SK-N-SH (cell line): ENCODE data around the gene C5orf58. TPM values are rescaled to one million over a fixed set of nuclear protein-coding genes. Genes with fewer than 3 reads are reported as not detected.

Experiments
- CTCF ChIA-PET: fragments of 300-600, 350-600 bp; formaldehyde crosslinking; extraction: SDS; loops from one replicate; lab custom pipeline; 2021; lab: Yijun Ruan, JAX
- POLR2A ChIA-PET: fragments of 350-600 bp; sonication (Branson Sonifier 250); formaldehyde crosslinking; extraction: SDS; loops from one replicate; lab custom pipeline; 2020; ENCODE audit warnings: antibody characterized with exemption, inconsistent platforms; lab: Yijun Ruan, JAX
- DNase-seq: peaks from one replicate; pipeline ENCODE4 v3.0.0; 2012
- H2AFZ ChIP-seq: fragments of 200-600 bp; sonication (generic); 2 replicates; pipeline ENCODE4 v1.8.1; 2016; ENCODE audit warnings: antibody characterized with exemption, mild to moderate bottlenecking, low read depth
- H3F3A ChIP-seq: fragments of 200-600 bp; sonication (generic); replicated peaks from 2 replicates; pipeline ENCODE3; 2016; ENCODE audit warnings: antibody characterized with exemption, mild to moderate bottlenecking; ENCODE audit not compliant: insufficient read depth
- H3K27ac ChIP-seq, 2 experiments: fragments of 200-500 bp in 1 of 2; fragments of 200-600 bp in 1 of 2; sonication (Bioruptor generic) in 1 of 2; sonication (generic), shearing (Covaris generic) in 1 of 2; 2 replicates each; pipeline versions ENCODE4 v1.5.1 to v1.6.1; 2014 to 2016; ENCODE audit warnings: low read depth in 2 of 2, inconsistent platforms in 1 of 2, low read length in 1 of 2, mild to moderate bottlenecking in 1 of 2, mixed read lengths in 1 of 2
- H3K27me3 ChIP-seq: fragments of 200-600 bp; sonication (generic), shearing (Covaris generic); 2 replicates; pipeline ENCODE4 v1.6.1; 2016; ENCODE audit warnings: mixed run types; ENCODE audit not compliant: insufficient read depth
- H3K36me3 ChIP-seq, 2 experiments: fragments of 200-500 bp in 1 of 2; fragments of 200-600 bp in 1 of 2; sonication (Bioruptor generic) in 1 of 2; sonication (generic) in 1 of 2; replicated peaks in 1 of 2; 2 replicates each; pipeline versions ENCODE3 to v1.5.1; 2014 to 2016; ENCODE audit warnings: low read length in 1 of 2, mild to moderate bottlenecking in 1 of 2; ENCODE audit not compliant: insufficient read depth in 2 of 2, control insufficient read depth in 1 of 2
- H3K4me1 ChIP-seq, 2 experiments: fragments of 200-500 bp in 1 of 2; fragments of 200-600 bp in 1 of 2; sonication (Bioruptor generic) in 1 of 2; sonication (generic), shearing (Covaris generic) in 1 of 2; 2 replicates each; pipeline versions ENCODE4 v1.5.1 to v1.6.1; 2014 to 2016; ENCODE audit warnings: low read depth in 1 of 2, low read length in 1 of 2, mixed run types in 1 of 2; ENCODE audit not compliant: insufficient read depth in 2 of 2, control insufficient read depth in 1 of 2
- H3K4me2 ChIP-seq: fragments of 200-600 bp; sonication (generic), shearing (Covaris generic); 2 replicates; pipeline ENCODE4 v1.6.1; 2017; ENCODE audit warnings: mixed run types
- H3K4me3 ChIP-seq, 2 experiments: fragments of 200-500 bp in 1 of 2; fragments of 200-600 bp in 1 of 2; sonication (Bioruptor generic) in 1 of 2; sonication (generic), shearing (Covaris generic) in 1 of 2; 2 replicates each; pipeline versions ENCODE4 v1.5.1 to v1.8.1; 2014 to 2016; ENCODE audit warnings: low read depth in 2 of 2, inconsistent platforms in 1 of 2, low read length in 1 of 2, mild to moderate bottlenecking in 1 of 2, mixed read lengths in 1 of 2, moderate library complexity in 1 of 2
- H3K79me2 ChIP-seq: fragments of 200-600 bp; sonication (generic); 2 replicates; pipeline ENCODE4 v1.8.1; 2017; ENCODE audit warnings: mild to moderate bottlenecking; ENCODE audit not compliant: insufficient read depth
- H3K9ac ChIP-seq: fragments of 200-600 bp; sonication (generic); 2 replicates; pipeline ENCODE4 v1.6.1; 2017; ENCODE audit warnings: mixed run types
- H3K9me2 ChIP-seq: fragments of 200-600 bp; sonication (generic); 2 replicates; pipeline ENCODE4 v1.6.1; 2017; ENCODE audit warnings: mixed run types
- H3K9me3 ChIP-seq: fragments of 200-600 bp; sonication (generic); 2 replicates; pipeline ENCODE4 v1.6.1; 2017; ENCODE audit warnings: mixed run types, mild to moderate bottlenecking, moderate library complexity
- H4K20me1 ChIP-seq: fragments of 200-600 bp; sonication (generic); 2 replicates; pipeline ENCODE4 v1.6.1; 2017; ENCODE audit warnings: mild to moderate bottlenecking, mixed run types; ENCODE audit not compliant: insufficient read depth
- EP300 ChIP-seq, 2 experiments: IDR thresholded peaks; 2 replicates each; pipeline versions ENCODE4 v1.4.0 to v1.6.1; 2012; ENCODE audit warnings: borderline replicate concordance in 1 of 2, low read depth in 1 of 2, low read length in 1 of 2
- FOXM1 ChIP-seq: IDR thresholded peaks from 2 replicates; pipeline ENCODE4 v1.4.0; 2012; ENCODE audit warnings: low read depth, mild to moderate bottlenecking
- MAX ChIP-seq: IDR thresholded peaks from 2 replicates; pipeline ENCODE4 v1.4.0; 2012; ENCODE audit warnings: low read depth
- NFIC ChIP-seq: IDR thresholded peaks from 2 replicates; pipeline ENCODE4 v1.4.0; 2012; ENCODE audit warnings: borderline replicate concordance
- PBX3 ChIP-seq: IDR thresholded peaks from 2 replicates; pipeline ENCODE4; 2012
- RAD21 ChIP-seq: IDR thresholded peaks from 2 replicates; pipeline ENCODE4 v1.6.1; 2012; ENCODE audit warnings: mild to moderate bottlenecking, low read length
- REST ChIP-seq: IDR thresholded peaks from 2 replicates; pipeline ENCODE4 v1.6.1; 2012; ENCODE audit warnings: mild to moderate bottlenecking, low read depth, low read length, moderate library complexity
- TEAD4 ChIP-seq: IDR thresholded peaks from 2 replicates; pipeline ENCODE4 v1.4.0; 2012; ENCODE audit warnings: mild to moderate bottlenecking, borderline replicate concordance; ENCODE audit not compliant: insufficient read depth
- WGBS: methylation state at CpG from one replicate; pipeline ENCODE4 v1.1.6; 2017; ENCODE audit warnings: low lambda C conversion rate; 5-methylcytosine and 5-hydroxymethylcytosine counted together
- polyA plus RNA-seq, 3 experiments: library from polyadenylated mRNA; depleted of rRNA; stranded (reverse); fragments of >200 nt; gene quantifications; 2 replicates each; pipeline ENCODE4 v1.2.3, GENCODE V29; 2012

C5orf58 gene
- polyA plus RNA-seq, 1 of the 3 experiments (the other 2 are of a cell fraction): not detected

- no peaks in the 10 kb centered on the region for H4K20me1 ChIP-seq
- TF ChIP-seq REST (peak; percentile 81), FOXM1 (no peak)
- no peaks in the 10 kb centered on the region for H3K9me3 ChIP-seq
- 75% methylated on average over 4 of the region's 4 CpGs for WGBS
- H3K4me2 ChIP-seq: no peak overlapping the region
- H3K9me2 ChIP-seq: no peaks in the 10 kb centered on the region
- no peak overlapping the region for H3K9ac ChIP-seq
- POLR2A ChIA-PET: no interaction called here
- H2AFZ ChIP-seq: no peak overlapping the region
- H3K27ac ChIP-seq: no peak overlapping the region
- no peaks in the 10 kb centered on the region for H3K79me2 ChIP-seq
- CTCF ChIA-PET: interaction anchor here (0.6 to 7.8 kb wide), 29 partner anchors 9 to 984 kb away, joined by 3 to 201 read pairs (median 5); partner anchors contain the start of genes FOXI1 and INSYN2B
- H3K36me3 ChIP-seq: no peaks in the 10 kb centered on the region
- H3K4me1 ChIP-seq: peaks cover 0 to 24% of the 10 kb centered on the region in 2 experiments; a peak in 2 of 4 replicates
- H3K27me3 ChIP-seq: no peaks in the 10 kb centered on the region
- no peak overlapping the region for H3K4me3 ChIP-seq
- no peaks in the 10 kb centered on the region for H3F3A ChIP-seq
- DNase-seq: no peak
These were observed 48.0 kb upstream of the C5orf58 start for GRCh38 chr5:170184737-170185136.

GRCh38 chr5:170186156-170186555 lies 46.6 kb upstream of the C5orf58 start:
- ChIA-PET POLR2A (no interaction called here), CTCF (interaction anchor here (0.9 to 7.8 kb wide), 7 partner anchors 9 to 484 kb away, joined by 3 to 201 read pairs (median 34); partner anchors contain the start of genes FOXI1 and INSYN2B)
- WGBS: 61% methylated on average over 3 of the region's 3 CpGs
- Histone ChIP-seq H3K27me3 (no peaks in the 10 kb centered on the region), H3K9ac (no peak overlapping the region), H3K4me1 (peaks cover 0 to 24% of the 10 kb centered on the region in 2 experiments; a peak in 2 of 4 replicates), H3K79me2 (no peaks in the 10 kb centered on the region), H3K9me2 (no peaks in the 10 kb centered on the region), H2AFZ (no peak overlapping the region), H3K4me3 (no peak overlapping the region), H3K27ac (no peak overlapping the region), H4K20me1 (no peaks in the 10 kb centered on the region), H3K4me2 (no peak overlapping the region), H3F3A (no peaks in the 10 kb centered on the region), H3K9me3 (no peaks in the 10 kb centered on the region), H3K36me3 (no peaks in the 10 kb centered on the region)
- no peak for TF ChIP-seq MAX
- TF ChIP-seq EP300 (IDR thresholded peaks at IDR 0.05; ENCODE audit: borderline replicate concordance in 1 of 2, low read depth in 1 of 2, low read length in 1 of 2): no peak
- no peak for TF ChIP-seq NFIC
- no peak for TF ChIP-seq RAD21
- no peak for TF ChIP-seq TEAD4
- no peak for TF ChIP-seq PBX3
- no peak for DNase-seq
